HG02870 (cell line): ENCODE measurements around the gene EHD4.

Source experiments
- ATAC-seq: cut with Tn5 transposase; IDR thresholded peaks from one replicate; pipeline ENCODE4 v1.9.1; 2021; ENCODE audit warnings: mild to moderate bottlenecking, moderate library complexity; ENCODE audit not compliant: unreplicated experiment

The EHD4 gene

DNA sequence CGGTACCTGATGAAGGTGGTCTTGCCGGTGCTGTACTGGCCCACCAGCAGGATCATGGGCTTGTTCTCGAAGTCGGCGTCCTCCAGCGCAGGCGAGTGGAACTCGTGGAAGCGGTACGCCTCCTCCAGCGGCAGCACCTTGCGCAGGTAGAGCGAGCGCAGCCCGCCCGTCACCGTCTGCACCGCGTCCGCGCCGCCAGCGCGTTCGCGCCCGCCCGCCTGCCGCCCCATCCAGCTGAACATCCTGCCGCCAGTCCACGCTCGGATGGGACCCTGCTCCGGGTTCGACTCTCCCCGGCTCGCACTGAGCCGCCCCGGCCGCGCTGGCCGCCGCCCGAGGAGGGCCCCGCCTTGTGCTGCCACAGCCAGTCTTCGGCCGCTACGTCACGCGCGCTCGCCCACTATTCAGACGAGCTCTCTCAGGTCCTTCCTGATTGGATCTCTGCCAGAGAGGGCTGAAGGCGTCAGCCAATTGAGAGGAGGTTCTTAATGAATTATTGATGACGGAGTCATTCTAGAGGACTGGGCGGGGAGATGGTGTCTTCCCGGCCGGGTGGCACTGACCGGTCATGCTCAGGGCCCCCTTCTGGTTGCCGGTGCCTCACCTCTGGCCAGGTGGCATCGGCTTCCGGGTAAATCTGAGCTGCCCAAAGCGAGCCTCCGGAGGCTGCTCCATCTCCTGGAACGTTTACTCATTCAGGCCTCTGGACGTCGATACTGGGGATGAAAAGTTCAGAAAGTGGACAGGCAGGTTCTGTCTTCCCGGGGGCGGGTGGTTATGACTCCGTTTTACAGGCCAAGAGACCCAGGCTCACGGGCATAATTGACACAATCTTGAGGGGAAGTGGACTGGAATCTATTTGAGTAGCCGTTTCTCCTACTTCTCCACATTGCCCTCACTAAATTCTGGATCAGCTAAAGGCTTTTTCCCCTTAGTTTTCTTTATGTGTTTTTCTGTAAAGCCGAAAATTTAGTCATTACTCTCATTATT is at the start of gene EHD4:
Gene EHD4 (minus strand): TSS at position 305 of the 990 bp plus-strand sequence. CDS start 63 bp downstream, at position 242.
- peak; percentile 72 for ATAC-seq

DNA sequence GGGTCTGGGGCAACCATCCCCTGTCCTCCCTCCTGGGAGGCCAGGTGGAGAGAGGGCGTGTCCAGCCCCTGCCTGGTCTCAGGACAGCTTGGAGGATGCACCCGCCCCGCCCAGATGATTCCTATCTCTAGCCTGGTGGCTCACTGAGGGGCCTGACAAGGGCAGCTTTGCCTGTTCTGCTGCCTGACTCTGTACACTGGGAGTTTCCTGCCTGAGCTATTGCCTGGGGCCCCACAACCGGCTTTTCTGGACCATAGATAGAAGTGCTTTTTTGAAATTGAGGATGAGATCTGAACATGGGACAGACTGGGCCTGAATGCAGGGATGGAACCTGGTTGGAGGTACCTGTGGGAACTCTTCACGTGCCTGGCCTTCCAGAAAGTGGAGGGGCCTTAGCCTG is 49.2 kb upstream of the EHD4 start:
- no peak for ATAC-seq

DNA sequence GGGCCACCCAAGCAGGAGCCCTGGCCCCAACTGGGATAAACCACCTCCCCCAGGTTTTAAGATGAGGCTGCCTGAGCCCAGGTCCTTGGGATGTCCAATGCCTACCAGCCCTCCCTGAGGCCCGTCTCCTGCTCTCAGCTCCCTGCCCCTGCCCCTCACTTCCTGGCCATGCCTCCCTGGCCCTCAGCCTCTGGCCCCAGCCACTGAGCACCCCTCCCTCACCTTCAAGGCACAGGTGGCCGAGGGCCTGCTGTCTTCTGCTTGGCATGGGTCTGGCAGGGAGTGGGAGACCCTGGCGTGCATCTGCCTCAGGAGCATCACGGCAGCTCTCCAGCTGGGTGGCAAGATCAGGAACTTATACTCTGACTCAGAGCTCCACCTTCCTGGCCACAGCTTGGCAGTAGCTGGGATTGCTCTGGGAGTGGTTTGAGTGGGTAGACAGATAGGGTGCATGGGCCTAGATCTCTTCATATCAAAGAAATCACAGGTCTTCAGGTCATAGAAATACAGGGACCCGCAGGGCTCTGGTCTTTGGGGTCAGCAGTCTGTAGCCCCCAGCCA is 48.4 kb upstream of the EHD4 start, which contains the start of gene PLA2G4E:
Gene PLA2G4E (minus strand): TSS at position 330 of the 561 bp plus-strand sequence. CDS start 12 bp downstream, at position 318.
- no peak for ATAC-seq

DNA sequence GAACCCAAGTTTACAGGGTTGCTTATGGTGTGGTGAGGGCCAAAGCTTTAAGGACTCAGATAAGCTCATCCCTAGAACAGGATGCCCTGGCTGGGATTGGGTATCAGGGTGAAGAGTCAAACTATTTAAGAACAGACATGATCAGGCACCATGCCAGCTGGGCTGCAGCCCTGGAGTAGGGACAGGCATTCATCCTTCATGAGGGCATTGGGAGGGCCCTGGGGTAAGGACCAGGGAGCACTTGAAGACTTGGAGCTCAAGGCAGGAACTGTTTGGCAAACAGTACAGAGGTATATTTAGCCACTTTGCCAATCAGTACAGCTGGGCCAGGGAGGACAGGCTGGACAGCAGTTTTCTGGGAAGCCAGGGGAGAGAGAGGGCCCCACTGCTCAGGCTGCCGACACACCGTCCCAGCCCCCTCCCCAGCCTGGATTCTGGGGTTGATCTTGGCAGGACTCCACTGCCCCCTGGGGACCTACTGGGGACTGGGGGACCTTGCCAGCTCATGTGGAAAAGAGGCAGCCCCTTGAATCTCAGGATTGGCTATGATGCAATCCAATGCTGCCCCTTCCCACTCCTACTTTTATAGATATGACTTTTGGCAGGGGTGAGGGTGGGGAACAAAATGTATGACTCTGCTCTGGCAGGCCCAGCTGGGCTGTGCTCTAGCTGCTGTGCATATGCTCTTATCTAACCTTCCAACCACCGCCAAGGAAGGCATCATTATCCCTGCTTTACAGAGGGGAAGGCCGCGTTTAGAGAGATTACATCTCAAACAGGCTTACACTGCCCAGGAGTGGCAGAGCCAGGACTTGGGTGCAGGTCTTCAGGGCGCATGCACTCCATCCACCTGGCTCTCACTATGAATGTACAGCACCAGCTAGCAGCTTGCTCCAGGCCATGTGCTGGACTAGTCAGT is 46.2 kb upstream of the EHD4 start:
- no peak for ATAC-seq

DNA sequence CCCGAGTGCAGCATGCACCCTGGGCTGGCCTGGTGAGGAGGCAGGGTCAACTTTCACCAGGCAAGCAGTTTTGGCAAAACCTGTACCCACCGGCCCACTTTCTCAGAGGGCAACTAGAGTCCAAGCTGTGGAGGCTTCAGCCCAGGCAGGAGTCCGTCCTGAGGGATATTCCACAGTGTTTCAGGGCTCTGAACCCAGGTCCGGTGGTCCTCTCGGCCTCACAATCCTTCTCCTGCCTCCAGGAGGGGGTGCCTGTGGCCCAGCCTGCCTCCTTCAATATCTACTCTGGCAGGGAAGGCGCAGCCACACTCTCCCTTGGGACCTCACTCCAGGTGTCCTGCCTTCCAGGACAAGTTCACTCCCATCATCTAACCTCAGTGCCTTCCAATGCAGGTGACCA is 44.6 kb upstream of the EHD4 start:
- ATAC-seq: no peak

DNA sequence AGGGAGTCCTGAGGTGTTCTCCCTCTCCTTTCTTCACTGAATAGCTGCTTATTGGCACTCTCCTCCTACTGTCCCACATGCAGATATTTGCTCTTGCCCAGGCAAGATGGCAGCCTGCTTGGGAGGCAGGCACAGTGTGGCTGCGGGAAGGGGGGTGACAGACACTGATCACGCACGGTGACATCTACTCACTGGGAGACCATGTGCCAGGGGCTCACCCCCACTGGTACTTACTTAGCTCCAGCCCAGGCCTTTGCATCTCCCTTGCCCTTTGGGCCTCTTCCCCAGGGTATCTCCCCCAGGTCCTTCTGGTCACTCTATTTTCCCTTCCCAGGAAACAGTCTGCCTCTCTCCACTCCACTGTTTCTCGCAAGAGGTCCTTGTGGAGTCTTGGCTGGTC is 42.0 kb upstream of the EHD4 start:
- no peak for ATAC-seq

DNA sequence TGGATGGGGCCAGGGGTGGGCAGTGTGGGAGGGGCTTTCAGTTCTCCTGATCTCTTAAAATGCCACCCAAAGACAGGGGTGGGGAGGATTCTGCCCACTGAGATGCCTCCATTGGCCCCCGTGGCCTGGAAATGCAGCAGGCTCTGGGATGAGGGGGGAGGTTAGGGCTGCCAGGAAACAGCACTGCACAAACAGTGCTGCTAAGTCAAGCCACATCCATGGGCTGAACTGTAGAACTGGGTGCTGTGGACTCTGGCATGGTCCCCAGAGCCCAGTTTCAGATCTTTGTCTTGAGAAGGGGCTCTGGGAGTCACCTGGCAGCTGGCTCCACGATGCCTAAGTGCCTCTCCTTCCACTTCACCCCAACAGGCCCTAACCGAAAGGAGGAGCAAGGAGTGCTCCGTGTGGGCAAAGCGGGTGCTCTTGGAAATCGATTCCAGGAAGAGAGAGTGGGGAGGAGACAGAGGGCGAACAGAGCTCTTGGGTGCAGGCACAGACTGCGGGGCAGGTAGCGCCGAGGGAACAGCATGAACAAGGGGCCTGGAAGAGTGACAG is 40.6 kb upstream of the EHD4 start:
- ATAC-seq: no peak

DNA sequence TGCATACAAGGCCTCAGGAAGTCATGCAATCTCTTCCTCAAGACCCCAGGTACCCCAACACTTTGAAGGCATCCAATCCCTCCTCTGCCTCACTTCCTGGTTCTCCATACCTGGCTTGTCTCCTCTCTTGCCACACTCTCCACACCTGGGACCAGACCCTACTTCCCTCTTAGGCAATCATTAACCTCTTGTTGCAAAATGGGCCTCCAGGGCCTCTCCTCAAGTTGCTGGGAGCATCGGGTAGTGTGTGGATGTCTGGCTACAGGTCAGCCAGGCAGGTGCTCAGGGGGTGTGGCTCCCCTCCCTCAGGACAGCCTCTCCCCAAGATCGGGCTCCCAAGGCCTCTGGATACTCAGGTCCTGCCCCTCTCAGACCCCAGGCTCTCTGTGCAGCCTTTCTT is 39.9 kb upstream of the EHD4 start:
- no peak for ATAC-seq

DNA sequence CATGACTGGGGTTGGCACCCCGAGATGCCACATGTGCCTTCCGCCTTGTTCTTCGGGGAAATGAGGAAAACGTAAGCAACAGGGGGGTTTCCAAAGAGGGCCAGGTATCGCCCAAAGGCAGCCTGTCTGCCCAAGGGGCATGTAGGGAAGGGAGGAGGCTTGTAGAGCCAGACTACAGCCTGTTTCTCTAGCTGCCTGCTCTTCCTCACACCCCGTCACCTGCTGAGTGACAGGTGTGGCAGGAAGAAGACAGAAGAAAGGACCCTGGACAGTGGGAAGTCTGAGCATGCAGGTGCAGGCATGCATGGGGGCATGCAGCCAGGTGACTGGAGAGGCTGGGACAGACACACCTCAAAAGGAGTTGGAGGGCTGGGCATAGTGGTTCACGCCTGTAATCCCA is 38.7 kb upstream of the EHD4 start:
- ATAC-seq: no peak

DNA sequence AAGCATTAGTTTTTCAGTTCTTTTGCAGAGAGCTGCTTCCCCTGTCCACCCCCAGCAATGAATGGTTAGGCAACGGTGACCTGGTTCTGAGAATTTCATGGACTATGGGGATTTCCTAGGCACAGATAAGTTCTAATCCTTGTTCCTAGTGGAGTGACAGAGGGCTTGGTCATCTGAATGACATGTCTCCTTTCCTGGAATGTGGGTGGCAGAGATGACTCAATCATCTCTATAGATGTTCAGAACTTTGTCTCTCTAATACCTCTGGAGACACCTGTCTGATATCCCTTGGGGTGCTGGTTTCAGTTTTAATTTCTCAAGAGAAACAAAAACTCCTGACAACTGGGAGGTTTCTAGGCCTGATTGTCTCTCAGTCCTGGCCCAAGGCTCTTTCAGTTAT is 38.1 kb upstream of the EHD4 start:
- no peak for ATAC-seq

DNA sequence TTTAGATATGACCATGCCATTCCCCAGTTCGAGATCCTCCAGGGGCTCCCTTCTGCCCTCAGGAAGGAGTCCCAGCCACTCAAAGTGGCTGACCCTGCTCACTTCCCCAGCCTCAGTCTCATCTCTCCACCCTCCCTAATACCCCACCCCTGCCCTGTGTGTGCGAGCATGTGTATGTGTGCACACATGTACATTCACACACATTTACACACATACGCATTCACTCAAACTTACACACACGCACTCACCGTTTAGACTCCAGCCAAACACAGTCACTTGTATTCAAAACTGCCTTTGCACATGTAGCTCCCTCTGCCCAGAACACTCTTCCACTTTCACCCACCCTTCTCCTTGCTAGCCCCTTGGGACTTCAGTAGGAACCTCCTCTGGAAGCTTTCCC is 37.1 kb upstream of the EHD4 start:
- no peak for ATAC-seq

DNA sequence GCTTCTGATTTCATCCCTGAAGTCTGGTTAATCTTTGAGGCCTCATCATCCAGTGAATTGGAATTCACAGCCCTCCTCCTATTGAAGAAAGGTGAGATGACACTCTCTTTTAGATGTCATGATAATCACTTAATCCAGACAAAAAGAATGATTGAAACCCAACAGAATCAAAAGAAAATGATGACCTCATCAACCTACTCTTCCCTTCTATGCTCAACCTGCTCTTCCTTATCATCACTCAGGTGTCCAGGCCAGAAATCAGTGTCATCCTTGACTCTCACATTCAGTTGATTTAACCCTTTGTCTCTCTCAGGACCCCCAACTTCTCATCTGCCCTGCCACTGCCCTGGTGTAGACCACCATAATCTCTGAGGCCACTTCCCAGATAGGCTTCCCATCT is 36.7 kb upstream of the EHD4 start:
- no peak for ATAC-seq

DNA sequence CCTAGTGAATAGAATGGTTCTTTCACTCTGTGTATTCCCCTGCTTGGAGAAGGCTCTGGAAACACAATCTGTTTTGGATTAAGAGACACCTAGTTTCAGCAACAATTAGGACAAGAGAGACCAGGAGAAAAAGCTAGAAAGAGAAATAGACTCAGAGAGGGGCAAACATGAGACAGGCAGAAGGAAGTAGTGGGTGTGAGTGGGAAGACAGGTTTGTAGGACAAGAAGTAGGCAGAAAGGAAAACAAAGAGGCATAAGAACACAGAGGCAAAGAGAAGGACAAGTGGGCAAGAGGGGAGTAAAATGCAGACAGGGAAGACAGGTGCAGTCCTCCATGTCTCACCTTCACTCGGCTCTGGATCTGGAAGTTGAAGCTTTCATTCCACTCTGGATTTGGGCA is 35.0 kb upstream of the EHD4 start:
- ATAC-seq: no peak

DNA sequence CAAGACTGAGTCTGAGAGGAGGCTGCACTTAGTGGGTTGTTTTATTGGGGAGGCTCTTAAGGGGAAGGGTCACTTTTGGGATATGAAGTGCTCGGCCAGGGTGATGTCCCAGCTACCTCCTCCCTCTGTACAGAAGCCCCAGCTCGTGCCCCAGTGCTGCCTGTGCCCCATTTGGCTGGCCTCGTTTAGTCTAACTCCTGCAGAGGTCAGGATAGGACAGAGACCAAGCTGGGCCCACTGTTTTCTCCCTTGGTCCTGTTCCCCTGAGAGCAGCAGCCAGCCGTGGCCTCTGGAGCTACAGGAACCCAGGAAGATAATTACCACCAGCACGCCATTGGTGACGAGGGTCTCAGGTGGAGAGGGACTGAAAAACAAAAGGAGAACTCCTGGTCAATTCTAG is 30.0 kb upstream of the EHD4 start:
- no peak for ATAC-seq

DNA sequence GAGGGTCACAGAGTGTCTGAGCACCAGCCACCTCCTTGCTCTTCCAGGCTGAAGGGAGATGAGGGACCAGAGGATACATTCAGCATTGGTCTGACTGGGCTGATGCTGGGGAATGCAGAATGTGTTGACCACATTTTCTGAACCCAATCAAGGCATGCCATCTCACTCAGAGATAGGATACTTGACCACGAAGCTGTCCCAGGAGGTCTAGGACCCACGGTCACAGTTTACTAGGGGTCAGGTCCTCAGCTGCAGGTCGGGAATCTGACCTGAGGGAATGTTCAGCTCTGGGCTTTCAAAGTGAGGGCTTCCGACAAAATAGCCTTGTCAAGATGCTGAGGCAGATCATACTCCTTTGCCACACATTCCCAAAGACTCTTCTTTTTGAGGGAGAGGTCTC is 28.9 kb upstream of the EHD4 start:
- ATAC-seq: no peak

DNA sequence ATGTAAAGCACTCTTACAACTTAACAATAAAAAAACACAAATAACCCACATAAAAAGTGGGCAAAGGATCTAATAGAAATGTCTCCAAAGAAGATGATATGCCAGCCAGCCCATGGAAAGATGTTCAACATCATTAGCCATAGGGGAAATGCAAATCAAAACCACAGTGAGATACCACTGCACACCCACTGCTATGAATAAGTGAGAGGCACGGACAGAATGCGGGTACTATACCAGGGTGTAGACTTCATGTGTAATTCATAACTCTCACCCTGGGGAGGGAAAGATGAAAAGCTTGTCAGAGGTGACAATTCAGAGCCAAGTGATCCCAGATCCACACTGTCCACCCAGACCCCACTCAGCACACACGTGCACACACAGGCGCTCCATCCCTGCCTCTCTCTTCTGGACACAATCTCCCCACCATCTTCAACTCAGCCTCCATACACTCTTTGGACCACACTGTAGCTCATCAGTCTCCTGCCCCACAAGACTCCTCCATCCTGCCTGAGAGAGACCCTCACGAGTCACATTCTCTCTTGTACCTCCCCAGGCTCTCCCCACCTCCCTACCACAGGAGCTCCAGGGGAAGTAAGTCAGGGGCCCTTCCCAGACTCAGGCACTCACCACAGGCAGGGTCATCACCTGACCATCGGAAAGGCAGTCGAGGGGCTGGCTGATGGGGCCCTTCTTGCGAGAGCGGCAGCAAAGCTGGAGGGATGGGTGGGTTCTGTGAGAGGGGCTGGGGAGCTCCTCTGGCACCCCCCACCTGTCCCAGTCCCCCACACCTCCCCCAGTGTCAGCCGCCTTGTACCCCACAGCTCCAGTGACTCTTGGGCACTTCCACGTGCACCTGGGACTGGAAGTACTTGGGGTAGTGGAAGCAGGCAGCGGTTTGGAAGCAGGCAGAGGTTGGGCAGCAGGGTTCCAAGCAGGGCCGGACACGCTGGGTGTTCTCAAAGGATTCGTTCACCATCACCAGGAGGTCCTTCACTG is 27.2 kb upstream of the EHD4 start:
- ATAC-seq: no peak

DNA sequence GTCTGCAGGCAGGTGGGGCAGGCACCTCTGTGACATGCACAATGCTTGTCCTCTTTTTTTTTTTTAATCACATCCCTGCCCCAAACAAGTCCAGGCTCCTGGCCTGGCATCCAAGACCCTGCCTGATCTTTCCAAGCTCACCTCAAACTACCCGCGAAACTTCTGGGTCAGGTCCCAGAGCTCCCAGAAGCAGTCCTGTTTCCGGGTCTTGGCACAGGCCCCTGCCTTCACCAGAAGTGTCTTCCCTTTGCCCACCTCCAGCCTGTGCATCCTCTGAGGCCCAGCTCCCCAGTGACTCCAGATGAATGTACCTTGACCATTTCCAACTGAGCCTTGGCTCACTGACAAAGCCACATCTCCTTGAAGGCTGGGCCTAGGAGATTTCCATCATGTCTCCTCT is 25.5 kb upstream of the EHD4 start:
- no peak for ATAC-seq

DNA sequence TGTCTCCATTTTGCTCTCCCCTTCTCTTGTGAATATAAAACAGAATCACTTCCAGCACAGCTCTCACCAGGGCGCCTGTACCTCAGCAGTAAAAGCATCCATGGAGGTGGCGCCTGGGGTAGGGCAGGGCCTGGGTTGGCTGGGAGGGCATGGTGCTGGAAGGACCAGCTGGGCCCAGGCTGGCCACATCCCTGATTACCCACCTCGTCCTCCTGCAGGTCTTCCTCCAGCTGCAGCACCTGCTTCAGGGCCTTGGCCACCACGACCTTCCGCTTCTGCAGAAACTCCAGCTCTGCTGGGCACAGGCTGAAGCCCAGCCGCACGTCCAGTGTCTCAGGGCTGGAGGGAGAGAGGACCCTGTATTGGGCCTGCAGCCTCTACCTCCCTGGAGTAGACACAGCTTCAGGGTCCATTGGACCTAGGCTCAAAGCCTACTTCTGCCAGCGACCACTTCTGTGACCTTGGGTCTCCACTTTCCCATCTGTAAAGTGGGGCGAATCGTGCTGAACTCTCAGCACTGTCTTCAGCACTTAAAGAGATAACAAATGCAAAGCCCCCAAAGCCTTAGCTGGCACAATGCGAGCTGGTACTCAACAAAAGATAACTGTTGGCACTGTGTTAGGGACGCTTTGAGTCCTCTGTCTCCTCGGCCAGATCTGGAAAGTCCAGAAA is 24.7 kb upstream of the EHD4 start:
- ATAC-seq: no peak

DNA sequence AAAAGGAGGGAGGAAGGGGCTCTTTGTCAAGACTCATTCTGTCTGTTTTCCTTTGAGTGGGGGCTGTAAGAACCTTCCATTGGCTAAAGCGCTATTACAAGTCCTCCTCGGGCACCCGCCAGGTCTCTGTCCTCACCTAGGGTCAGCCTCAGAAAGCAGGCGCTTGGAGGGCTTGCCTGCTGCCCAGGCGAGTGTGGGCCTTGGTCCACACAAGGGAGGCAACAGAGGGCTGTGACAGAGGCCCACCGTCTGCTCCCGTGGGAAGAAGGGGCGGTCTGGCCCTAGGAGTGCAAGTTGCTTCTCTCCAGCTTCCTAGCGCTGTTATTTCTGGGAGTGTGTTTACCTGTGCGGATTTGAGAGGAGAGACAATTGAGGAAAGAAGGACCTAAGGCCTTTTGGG is 24.0 kb upstream of the EHD4 start:
- no peak for ATAC-seq
